Mammary epithelial cell (primary cell): ENCODE measurements around the gene MANEAL.

ENCODE experiments used
- CTCF ChIP-seq, 2 donors: IDR thresholded peaks in 1 of 2; conservative IDR thresholded peaks in 1 of 2; 2 replicates each; pipeline ENCODE4 v1.5.1; 2011 to 2012; ENCODE audit warnings: inconsistent platforms in 2 of 2, low read length in 2 of 2, mild to moderate bottlenecking in 2 of 2, control low read depth in 1 of 2, low read depth in 1 of 2; ENCODE audit not compliant: insufficient read depth in 1 of 2; ENCODE audit errors: extremely low read depth in 1 of 2
- EZH2 ChIP-seq: IDR thresholded peaks from 2 replicates; pipeline ENCODE4 v1.6.1; 2012; ENCODE audit warnings: low read length, inconsistent platforms, borderline replicate concordance

- TF ChIP-seq EZH2 (no peak), CTCF (conservative IDR thresholded peaks at IDR 0.05 in 1 of 2, IDR thresholded peaks at IDR 0.05 in 1 of 2; ENCODE audit: extremely low read depth in 1 of 2, insufficient read depth in 1 of 2, low read depth in 1 of 2, low read length in 2 of 2) (no peak)
Observed at GRCh38 chr1:37767488-37767887, 26.2 kb upstream of the MANEAL start.
